Ramos (cell line): ENCODE results near the gene MAPKAP1.

Experiments
- in situ Hi-C: fragments of 300-500 bp; cut with MboI; formaldehyde crosslinking; loops from one replicate; pipeline ENCODE4 v1.14.3; 2022; ENCODE audit warnings: low sequenced_read_pairs; ENCODE audit not compliant: unreplicated experiment

MAPKAP1 gene

DNA sequence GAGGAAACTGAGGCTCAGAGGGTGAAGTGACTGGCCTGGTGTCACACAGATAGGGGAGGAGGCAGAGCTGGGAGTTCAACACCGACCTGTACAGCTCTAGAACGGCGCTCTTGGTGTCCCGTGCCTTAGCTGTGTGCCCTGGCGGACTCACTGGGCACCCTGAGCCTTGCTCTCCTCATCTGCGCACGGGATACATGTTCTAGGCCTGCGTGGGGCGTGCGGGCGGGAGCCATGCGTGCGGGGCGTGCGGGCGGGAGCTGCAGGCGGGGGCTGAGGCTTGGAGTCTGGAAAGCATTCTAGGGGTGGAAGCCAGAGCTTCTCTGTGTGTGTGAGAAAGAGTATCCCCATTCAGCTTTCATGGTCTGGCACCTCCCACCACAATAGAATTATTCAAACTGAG is 280.1 kb downstream of the MAPKAP1 start:
- in situ Hi-C loops: no loop called here

DNA sequence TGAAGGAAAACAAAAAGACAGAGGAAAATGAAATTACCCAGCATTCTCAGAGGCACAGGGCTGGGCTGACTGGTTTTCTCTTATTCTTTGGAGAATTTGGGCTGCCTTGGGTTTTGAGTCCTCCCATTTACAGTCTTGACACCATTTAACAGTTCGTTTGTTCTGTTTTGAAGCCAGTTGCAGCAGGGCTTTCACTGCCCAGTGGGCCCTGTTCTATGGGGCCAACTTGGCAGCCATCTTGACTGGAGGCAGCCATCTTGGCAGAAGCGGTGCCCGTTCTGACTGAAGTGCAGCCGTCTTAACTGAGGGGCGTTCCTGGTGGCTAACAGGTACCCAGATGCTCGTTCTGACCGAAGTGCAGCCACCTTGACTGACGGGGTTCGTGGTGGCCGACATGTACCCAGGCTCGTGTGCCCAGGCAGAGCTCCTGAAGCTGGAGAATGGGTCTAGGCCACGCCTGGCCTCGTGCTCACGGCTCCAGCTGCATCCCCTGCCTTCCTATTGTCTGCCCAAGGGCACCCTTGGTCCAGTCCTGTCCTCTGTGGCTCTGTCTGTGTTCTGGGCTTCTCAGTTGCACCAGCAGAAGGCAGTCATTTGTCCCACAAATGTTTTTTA is 281.0 kb downstream of the MAPKAP1 start:
- in situ Hi-C loops: no loop called here

DNA sequence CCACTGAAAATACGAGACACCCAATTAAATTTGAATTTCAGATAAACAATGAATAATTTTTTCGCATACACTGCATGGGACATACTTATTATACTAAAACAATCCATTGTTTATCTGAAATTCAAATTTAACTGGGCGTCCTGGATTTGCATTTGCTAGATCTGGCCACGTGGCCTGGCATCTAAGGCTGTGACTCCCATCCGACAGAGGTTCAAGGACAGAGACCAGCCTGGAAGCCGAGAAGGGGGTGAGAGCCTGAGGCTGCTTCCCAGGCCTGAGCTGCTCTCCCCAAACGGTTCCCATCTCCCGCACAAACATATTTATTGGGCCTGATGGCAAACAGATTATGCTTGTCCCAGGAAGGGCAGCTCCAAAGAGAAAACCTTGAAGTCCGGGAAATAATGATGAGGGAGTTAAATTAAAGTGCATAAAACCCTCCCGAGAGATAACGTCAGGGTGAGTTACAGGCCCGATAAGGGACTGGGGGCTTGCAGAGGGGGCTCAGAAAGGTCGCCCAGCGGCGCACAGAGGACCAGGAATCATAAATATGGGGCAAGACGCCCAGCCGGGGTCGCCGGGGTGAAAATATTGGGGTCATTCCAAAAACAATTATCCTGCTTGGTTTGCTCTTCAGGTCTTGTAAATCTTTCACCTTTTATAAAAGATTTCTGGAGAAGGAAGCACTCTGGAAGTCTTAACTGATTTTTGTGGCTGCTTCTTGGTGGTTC is 281.7 kb downstream of the MAPKAP1 start:
- in situ Hi-C loops: no loop called here

DNA sequence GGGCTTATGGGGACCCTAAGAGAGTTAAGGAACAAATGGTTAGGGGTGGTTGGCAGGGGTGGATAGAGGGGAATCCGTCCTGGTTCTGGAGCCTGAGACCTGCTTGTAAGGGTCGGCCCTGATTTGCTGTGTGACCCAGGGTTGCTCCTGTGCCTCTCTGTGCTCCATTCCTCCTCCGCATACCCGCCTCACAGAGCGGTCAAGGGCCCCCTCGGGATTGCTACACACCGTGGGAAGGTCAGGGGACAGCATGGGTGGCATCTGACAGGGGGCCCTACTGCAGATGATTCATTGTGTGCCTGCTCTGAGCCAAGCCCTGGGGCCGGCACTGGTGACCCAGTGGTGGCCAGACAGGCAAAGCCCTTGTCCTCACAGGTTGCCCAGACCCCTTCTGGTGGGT is 283.0 kb downstream of the MAPKAP1 start:
- in situ Hi-C loops: no loop called here

DNA sequence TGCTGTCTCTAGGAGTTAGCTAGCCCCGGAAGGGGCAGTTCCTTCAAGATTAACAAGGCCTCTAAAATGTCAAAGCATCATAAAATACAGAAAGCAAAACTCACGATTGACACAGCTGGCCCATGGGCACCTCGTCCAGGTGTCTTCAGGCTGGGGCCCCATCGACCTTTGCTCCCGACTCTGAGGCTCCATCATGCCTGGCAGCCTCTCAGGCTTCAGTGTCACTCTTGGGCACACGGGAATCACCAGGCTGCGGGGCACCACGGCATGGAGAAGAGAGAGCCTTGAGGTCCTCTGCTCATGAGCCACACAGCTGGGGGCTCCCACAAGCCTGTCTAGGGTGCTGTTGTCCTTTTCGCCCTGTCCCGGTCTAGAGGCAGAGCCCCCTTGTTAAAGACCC is 284.2 kb downstream of the MAPKAP1 start:
- in situ Hi-C loops: no loop called here

DNA sequence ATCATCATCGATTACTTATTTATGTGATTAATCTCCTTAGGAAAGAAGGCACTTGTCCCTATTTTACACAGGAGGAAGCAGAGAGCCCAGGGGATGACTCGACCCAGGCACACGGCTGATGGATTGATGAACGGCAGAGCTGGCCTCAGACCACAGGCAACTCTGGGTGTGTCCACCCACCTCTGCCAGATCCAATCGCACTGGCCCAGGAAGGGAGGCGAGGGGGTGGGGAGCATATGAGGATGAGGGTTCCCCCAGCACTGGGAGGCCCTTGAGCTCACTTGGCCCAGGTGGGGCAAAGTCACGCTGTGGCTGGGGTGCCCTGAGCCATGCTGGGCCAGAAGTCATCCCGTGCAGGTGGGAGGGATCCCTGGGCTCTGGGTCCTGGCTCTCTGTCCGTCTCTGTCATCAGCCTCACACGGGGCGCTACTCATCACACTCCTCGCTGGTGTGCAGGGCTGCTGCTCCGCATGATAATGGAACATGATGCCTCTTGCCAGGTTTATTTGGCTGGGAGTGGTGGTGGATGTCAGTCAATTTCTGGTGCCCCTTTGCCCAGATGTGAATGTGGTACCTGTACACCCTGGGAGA is 285.3 kb downstream of the MAPKAP1 start:
- in situ Hi-C loops: no loop called here

DNA sequence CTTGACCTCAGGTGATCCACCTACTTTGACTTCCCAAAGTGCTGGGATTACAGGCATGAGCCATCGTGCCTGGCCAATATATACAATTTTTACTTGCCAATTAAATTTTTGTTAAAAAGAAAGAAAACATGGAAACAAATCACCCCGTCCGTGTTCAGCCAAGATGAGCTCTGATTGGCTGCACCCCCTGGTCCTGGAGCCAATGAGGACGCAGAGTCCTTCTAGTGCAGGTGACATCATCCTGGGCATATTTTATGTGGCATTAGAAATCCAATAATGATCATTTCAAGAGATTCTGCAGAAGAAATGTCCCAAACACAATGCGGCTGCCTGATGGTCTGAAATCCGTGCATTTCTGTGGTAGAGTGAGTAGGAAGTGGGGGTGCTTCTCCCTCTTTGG is 285.8 kb downstream of the MAPKAP1 start:
- in situ Hi-C loops: no loop called here

DNA sequence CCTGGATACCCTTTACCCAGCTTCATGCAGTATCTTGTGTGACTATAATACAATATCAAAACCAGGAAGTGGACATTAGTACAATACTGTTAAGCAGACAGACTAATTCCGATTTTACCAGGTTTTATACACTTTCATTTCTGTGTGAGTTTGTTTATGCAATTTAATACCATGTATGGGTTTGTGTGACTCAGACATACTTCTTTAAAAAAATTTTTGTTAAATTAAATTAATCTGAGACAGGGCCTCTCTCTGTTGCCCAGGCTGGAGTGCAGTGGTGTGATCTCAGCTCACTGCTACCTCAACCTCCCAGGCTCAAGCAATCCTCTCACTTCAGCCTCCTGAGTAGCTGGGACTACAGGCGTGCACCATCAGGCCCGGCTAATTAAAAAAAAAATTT is 288.6 kb downstream of the MAPKAP1 start:
- in situ Hi-C loops: no loop called here

DNA sequence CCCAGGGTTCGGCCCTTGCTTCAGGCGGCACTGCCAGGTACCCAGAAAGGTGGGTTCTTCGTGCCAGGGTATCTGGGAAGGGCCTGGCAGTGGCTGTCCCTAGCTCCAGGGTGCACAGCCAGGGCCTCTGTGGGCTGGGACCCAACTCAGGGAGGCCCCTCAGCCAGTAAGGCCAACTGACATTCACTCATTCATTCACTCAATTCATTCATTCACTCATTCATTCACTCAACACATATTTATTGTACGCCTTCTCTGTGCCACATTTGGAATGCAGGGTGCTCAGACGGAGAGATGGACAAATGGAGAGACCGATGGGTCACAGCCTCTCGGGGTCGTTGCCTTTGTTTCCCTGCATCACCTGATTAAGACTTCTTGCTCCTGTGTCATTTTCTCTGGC is 290.5 kb downstream of the MAPKAP1 start:
- in situ Hi-C loops: no loop called here

DNA sequence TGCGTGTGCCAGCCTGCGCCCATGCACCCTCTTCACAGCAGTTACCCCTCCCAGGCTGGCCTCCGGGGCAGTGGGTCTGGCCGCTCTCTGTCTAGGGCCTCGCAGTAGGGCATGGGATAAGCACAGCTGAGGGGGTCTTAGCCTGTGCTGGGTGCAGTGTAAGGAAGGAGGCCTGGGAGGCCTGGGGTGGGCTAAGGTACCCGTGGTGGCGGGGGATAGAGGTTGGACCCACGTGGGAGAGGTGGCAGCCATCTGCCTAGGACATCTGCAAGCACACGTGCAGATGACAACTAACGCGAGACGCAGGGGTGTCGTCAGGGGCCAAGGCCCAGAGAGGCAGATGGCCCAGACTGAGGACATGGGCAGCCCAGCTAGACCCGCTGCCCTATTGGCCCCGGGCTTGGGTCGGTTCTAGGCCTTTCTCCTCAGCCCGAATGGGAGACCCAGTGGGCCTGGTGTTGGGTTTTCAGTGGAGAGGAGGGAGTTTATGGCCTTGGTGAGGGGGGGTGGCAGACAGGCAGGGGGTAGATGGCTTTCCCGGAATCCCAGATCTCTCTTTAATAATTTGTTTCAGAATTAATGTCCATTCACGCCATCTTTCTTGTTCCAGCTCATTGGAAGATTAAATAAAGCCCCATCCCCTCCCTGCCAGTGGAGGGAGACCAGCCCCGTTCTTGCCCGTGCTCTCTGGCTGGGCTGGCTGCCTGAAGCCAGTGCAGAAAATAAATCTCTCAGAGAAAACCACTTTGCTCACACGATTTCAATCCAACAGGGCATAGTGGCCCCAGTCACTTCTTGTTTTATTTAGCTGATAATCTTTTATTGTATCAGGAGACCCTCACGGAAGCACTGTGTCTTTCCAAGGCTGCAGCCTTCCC is 291.2 kb downstream of the MAPKAP1 start:
- in situ Hi-C loops: no loop called here

DNA sequence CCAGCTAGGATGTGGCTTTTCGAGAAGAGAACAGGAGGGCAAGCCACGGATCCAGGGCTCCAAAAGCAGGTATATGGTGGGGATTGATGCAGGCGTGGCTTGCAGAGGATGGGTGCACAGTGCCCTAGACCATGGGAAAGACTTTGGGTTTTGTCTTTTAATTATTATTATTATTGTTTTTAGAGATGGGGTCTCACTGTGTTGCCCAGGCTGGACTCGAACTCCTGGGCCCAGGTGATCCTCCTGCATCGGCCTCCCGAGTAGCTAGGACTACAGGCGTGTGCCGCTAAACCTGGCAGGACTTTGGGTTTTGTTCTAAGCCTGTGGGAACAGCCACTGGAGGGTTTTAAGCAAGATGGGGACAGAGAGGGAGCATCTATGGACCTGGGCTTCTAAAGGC is 293.4 kb downstream of the MAPKAP1 start:
- in situ Hi-C loops: loop anchor here (5.0 kb wide), 1 partner anchor 814 kb away; no protein-coding TSS in a partner anchor

DNA sequence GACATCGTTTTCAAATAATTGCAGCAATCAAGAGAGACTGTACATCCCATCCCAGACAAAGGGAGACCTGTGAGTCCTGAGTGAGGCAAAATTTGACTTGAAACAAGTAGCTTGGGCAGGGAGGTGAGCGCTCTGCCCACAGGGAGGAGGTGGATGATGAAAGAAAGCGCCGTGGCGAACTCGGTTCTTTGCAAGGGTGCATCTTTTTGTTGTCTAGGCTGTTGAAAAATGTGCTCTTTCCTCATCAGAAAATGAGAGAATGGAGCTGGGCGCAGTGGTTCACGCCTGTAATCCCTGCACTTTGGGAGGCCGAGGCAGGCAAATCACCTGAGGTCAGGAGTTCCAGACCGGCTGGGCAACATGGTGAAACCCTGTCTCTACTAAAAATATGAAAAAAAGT is 294.8 kb downstream of the MAPKAP1 start:
- in situ Hi-C loops: loop anchor here (5.0 kb wide), 1 partner anchor 815 kb away; no protein-coding TSS in a partner anchor

DNA sequence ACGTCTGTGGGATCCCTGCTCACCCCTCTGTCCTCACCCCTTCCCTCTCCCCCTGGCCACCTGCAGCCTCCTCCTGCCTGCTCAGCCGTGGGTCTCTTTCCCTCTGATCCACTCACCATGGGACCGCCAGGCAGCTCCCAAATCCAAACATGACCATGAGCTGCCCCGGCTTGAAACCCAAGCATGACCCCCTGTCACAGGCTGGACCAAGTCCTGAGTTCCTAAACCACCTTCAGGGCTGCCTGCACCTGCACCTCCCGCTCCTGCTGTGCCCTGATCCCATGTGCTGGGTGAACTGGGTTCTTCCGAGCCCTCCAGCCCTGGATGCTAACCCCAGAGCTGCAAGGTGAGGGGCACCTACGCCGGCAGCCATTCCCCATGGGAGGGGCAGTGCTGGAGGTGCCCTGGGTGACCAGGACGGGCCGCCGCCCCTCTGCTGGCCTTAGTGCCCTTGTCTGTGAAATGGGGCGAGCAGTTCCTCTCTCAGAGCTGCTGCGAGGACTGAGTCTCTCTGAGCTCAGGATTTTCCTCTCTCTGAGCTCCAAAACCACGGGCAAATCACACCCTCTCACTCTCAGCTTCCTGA is 295.7 kb downstream of the MAPKAP1 start:
- in situ Hi-C loops: loop anchor here (5.0 kb wide), 1 partner anchor 816 kb away; no protein-coding TSS in a partner anchor

DNA sequence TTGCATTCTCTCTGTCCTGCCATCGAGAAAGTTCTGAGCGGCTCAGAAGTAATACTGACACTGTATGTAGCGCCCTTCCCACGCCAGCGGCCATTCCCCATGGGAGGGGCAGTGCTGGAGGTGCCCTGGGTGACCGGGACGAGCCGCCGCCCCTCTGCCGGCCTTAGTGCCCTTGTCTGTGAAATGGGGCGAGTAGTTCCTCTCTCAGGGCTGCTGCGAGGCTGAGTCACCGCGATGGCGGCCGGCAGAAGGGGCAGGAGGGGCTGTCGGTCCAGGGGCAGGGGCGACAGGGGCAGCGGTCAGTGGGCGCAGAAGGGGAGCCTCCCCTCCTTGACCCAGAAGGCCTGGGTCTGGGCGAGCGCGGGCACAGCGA is 296.5 kb downstream of the MAPKAP1 start:
- in situ Hi-C loops: loop anchor here (5.0 kb wide), 1 partner anchor 817 kb away; no protein-coding TSS in a partner anchor

DNA sequence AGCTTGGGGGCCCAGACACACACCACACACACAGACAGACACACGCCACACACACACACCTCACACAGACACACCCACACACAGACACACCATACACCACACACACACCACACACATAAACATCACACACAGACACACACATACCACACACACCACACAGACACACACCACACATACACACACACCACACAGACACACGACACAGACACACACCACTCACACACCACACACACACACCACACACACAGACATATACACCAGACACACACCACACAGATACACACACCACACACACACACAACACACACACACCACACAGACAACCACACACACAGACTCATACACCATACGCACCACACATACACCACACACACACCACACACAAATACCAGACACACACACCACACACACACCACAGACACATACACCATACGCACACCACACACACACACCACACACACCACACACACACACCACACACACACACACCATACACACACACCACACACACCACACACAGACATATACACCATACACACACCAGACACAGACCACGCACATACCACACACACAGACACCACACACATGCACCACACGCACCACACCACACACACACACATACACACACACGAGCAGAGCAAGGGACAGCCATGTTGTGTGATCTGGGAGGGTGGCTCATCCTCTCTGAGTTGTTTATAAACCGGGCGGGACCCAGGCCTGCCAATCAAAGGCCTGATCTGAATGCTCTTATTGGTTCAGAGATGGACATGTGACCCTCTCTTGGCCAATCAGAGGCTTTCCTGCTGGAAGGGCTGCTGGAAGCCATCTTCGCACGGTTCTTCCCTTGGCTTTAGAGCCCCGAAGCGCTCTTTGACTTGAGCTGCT is 297.1 kb downstream of the MAPKAP1 start:
- in situ Hi-C loops: loop anchor here (5.0 to 10.0 kb wide), 2 partner anchors 817 to 1065 kb away; no protein-coding TSS in a partner anchor

DNA sequence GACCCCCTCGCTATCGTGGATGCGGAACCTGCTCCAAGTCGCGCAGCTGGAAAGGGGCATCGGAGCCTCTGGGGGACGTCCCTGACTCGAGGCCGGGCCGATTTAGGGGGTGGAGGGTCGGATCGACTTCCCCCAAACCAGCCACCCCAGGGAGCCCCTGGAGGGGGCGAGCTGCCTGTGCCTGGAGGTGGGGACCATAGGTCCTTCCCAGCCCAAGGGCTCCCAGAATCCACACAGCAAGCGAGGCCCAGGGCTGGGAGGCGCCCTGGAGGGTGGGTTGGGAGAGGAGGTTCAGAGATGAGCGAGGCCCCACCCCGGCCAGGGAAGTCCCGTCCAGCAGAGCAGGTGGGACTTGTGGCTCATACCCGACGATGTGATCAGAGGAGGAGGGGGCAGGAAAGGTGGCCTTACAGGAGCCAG is 297.8 kb downstream of the MAPKAP1 start:
- in situ Hi-C loops: loop anchor here (10.0 kb wide), 1 partner anchor 1066 kb away; no protein-coding TSS in a partner anchor

DNA sequence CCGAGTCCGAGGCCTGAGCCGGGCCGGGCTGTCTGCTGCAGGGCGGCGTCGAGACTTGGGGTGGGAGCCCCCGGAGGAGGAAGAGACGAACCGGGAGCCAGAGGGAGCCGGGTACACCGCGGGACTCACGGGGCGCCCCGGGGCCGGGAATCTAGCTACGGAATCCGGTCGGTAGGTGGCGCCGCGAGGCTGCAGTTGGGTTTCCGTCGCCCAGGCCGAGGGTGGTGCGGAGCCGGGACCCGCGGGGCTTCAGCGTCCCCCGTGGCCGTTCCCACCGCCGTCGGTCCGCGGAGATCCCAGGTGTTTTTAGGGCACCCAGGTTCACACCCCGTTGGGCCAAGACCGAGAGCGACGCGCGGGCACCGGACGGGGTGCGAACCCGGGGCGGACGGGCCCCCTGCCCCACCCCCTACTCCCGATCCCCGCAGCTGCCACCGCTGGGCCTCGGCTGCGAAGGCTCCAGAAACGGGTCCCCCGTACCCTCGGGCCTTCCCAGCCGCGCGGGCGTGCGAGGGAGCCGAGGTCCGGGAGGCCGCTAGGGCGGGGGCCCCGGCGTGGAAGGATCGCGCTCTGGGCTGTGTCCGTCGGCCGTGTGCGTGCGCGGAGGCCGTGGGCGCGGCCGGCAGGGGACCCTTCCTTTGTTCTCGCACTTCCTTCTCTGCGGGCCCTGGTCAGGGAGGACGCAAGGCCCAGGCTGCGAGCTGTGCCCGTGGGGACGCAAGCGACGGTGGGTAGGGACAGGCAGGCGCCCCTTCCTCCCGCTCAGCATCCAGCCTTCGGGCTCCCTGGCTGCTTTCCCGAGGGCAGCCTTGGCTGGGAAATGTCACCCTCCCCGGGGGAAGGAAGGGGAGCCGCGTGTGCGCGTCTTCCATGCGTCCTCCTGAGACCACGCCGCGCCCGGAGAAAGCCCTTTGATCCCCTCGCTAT is 298.8 kb downstream of the MAPKAP1 start:
- in situ Hi-C loops: loop anchor here (10.0 kb wide), 1 partner anchor 1067 kb away; no protein-coding TSS in a partner anchor

DNA sequence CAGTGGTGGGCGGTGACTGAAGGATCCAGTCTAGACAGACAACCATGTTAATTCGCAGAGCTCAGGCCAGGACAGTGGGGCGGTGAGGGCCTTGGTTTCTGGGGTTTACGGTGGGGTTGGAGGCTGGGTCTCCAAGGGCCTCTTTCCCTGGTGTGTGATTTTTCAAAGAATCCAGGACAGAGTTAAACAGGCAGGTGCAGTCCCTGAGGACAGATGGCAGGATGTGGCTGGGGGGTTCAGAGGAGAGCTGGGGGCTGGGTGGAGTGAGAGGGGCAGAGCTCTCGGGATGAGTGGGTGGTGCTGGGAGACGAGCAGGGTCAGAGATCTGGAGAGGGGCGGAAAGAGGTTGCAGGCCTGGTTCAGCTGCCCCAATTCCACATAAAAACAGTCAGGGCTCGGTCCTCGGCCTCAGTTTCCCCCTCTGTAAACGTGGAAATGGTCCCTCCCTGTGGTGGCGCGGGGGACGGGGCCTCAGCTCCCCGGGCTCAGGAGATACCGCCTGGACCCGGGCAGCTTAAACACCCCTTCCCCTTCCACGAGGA is 299.5 kb downstream of the MAPKAP1 start:
- in situ Hi-C loops: loop anchor here (10.0 kb wide), 1 partner anchor 1067 kb away; no protein-coding TSS in a partner anchor
